Epithelial cell of proximal tubule (primary cell): ENCODE data around the gene CPSF4. TPM values are rescaled to one million over a fixed set of nuclear protein-coding genes. Genes with fewer than 3 reads are reported as not detected.

ENCODE experiments used
- DNase-seq: peaks from one replicate; pipeline ENCODE4 v3.0.0-alpha.2; 2011; ENCODE audit warnings: low read depth
- H3K4me3 ChIP-seq: 2 replicates; pipeline ENCODE4 v1.5.1; 2011; ENCODE audit warnings: low read depth, mild to moderate bottlenecking, low read length
- CTCF ChIP-seq: conservative IDR thresholded peaks from 2 replicates; pipeline ENCODE4 v1.5.1; 2012; ENCODE audit warnings: low read depth, mild to moderate bottlenecking, low read length
- total RNA-seq: library from RNA; depleted of rRNA; stranded (reverse); fragments of >200 nt; gene quantifications from 2 replicates; pipeline ENCODE4 v1.2.3, GENCODE V29; 2015

CPSF4 gene
- total RNA-seq, 1 donor from 2014 or later, result 15.8 TPM

GRCh38 chr7:99419323-99420021 lies 19.3 kb upstream of the CPSF4 start:
- DNase-seq, result no peak
- no peak for TF ChIP-seq CTCF
- H3K4me3 ChIP-seq, result no peak overlapping the region

- DNase-seq, result no peak
- no peak for TF ChIP-seq CTCF
- no peak overlapping the region for H3K4me3 ChIP-seq
Measured at GRCh38 chr7:99420213-99420612, 18.5 kb upstream of the CPSF4 start.

GRCh38 chr7:99420986-99421385 lies 17.8 kb upstream of the CPSF4 start:
- H3K4me3 ChIP-seq, result no peak overlapping the region
- no peak for DNase-seq
- no peak for TF ChIP-seq CTCF

GRCh38 chr7:99422186-99422585 lies 16.6 kb upstream of the CPSF4 start:
- no peak overlapping the region for H3K4me3 ChIP-seq
- no peak for DNase-seq
- TF ChIP-seq CTCF, result no peak

- DNase-seq, result no peak
Measured at GRCh38 chr7:99422625-99423024, 16.1 kb upstream of the CPSF4 start.

GRCh38 chr7:99424932-99425730 lies 13.6 kb upstream of the CPSF4 start:
- no peak for DNase-seq
- no peak overlapping the region for H3K4me3 ChIP-seq
- TF ChIP-seq CTCF, result no peak

More at GRCh38 chr7:99422625-99423024, 16.1 kb upstream of the CPSF4 start:
- H3K4me3 ChIP-seq, result no peak overlapping the region
- no peak for TF ChIP-seq CTCF
